ENCODE measurements around the gene FBXL7. TPM values are rescaled to one million over a fixed set of nuclear protein-coding genes. Genes with fewer than 3 reads are reported as not detected.
A peak's percentile ranks its signal among the peaks of the same experiment; 100 is the strongest.

The FBXL7 gene
- total and polyA plus RNA-seq, 2 donors (not counting 3 experiments of a cell fraction or from before 2014, with no cell fraction given), result 23.5 to 32.2 TPM

- intact Hi-C loops (cut with micrococcal nuclease), result no loop called here
- FAIRE-seq (peak; percentile 18), DNase-seq (ENCODE audit: low read depth, low spot score) (peak; percentile 9)
- dilution Hi-C loops (cut with MboI; ENCODE audit: extremely low pct_ligation_motif_present, low sequenced_read_pairs), result no loop called here
- no peak overlapping the region for H3K4me3 ChIP-seq (replicated peaks in 1 of 3; ENCODE audit: insufficient read depth in 1 of 3, low read depth in 1 of 3, low read length in 3 of 3)
- no peaks in the 10 kb centered on the region for H4K20me1 ChIP-seq (replicated peaks; ENCODE audit: control insufficient read depth, extremely low read depth, insufficient read depth, low read length)
- BruUV-seq (replicated peaks), result no TSS peak
- H3K36me3 ChIP-seq (ENCODE audit: control insufficient read depth in 2 of 2, extremely low read depth in 1 of 2, insufficient read depth in 2 of 2, low read length in 2 of 2), result no peaks in the 10 kb centered on the region
- ChIA-PET POLR2A (no interaction called here), CTCF (no interaction called here)
- H3K9me1 ChIP-seq (replicated peaks; ENCODE audit: control insufficient read depth, extremely low read depth, insufficient read depth, low read length), result no peaks in the 10 kb centered on the region
- H2AFZ ChIP-seq (ENCODE audit: low read depth, low read length), result no peak overlapping the region
- no peak overlapping the region for H3K9ac ChIP-seq (replicated peaks; ENCODE audit: extremely low read depth, insufficient read depth, low read length)
- H3K79me2 ChIP-seq (ENCODE audit: control insufficient read depth, insufficient read depth, low read length), result no peaks in the 10 kb centered on the region
- no peak overlapping the region for H3K27ac ChIP-seq (ENCODE audit: insufficient read depth, low read depth, low read length)
- no peak for TF ChIP-seq EZH2 (IDR thresholded peaks at IDR 0.05; ENCODE audit: borderline replicate concordance, low read depth, low read length, severe bottlenecking)
- TF ChIP-seq POLR2A (IDR thresholded peaks at IDR 0.05; ENCODE audit: low read depth, low read length), result no peak
- TF ChIP-seq MYC (IDR thresholded peaks at IDR 0.05; ENCODE audit: low read depth, low read length), result no peak
- TF ChIP-seq POLR2AphosphoS5 (IDR thresholded peaks at IDR 0.05; ENCODE audit: insufficient read depth, low read depth, low read length), result no peak
- TF ChIP-seq MAX (IDR thresholded peaks at IDR 0.05; ENCODE audit: insufficient read depth, insufficient read length), result no peak
- no peak for TF ChIP-seq JUN (IDR thresholded peaks at IDR 0.05; ENCODE audit: borderline replicate concordance, insufficient read depth, insufficient read length, low read depth)
- TF ChIP-seq FOS (IDR thresholded peaks at IDR 0.05; ENCODE audit: borderline replicate concordance, insufficient read depth, low read length), result no peak
- TF ChIP-seq CTCF (IDR thresholded peaks at IDR 0.05; ENCODE audit: extremely low read depth in 1 of 2, insufficient read depth in 1 of 2, low read depth in 1 of 2, low read length in 2 of 2), result no peak
- no peak for TF ChIP-seq GATA2 (IDR thresholded peaks at IDR 0.05; ENCODE audit: insufficient read depth, insufficient read length, low read depth, low read length)
- no peak overlapping the region for H3K4me2 ChIP-seq (ENCODE audit: insufficient read depth, low read length)
- no peaks in the 10 kb centered on the region for H3K9me3 ChIP-seq (replicated peaks; ENCODE audit: control insufficient read depth, insufficient read depth, low read length)
- peaks cover 15 to 40% of the 10 kb centered on the region in 2 experiments for H3K27me3 ChIP-seq (ENCODE audit: control insufficient read depth in 2 of 2, insufficient read depth in 2 of 2, low read length in 2 of 2)
- H3K4me1 ChIP-seq (ENCODE audit: control insufficient read depth, extremely low read depth, insufficient read depth, low read length), result no peaks in the 10 kb centered on the region
Observed at GRCh38 chr5:15483351-15484097, 16.5 kb upstream of the FBXL7 start.

All from endothelial cell of umbilical vein (primary cell).